ENCODE measurements around the gene RUNX1. TPM values are rescaled to one million over a fixed set of nuclear protein-coding genes. Genes with fewer than 3 reads are reported as not detected.

The RUNX1 gene
- total and polyA plus RNA-seq, 7 donors, result 8.7 to 230 (median 30.1) TPM

GRCh38 chr21:34921151-34921550 is 128.0 kb downstream of the RUNX1 start:
- ATAC-seq (no peak), DNase-seq (no peak)
- no peaks in the 10 kb centered on the region for H3K4me1 ChIP-seq
- TF ChIP-seq CTCF (IDR thresholded peaks at IDR 0.05), result no peak
- H3K36me3 ChIP-seq (ENCODE audit: insufficient read depth in 1 of 2, low read depth in 1 of 2), result no peaks in the 10 kb centered on the region
- H3K27me3 ChIP-seq (ENCODE audit: insufficient read depth in 3 of 3, low read length in 2 of 3), result no peaks in the 10 kb centered on the region
- no peaks in the 10 kb centered on the region for H3K9me3 ChIP-seq
- H3K4me3 ChIP-seq, result no peak overlapping the region
- H3K27ac ChIP-seq, result no peak overlapping the region
- intact Hi-C loops (cut with DNase I), result no loop called here

- WGBS, 3 donors, result 44 to 57% (median 53%) methylated on average over 6 of the region's 6 CpGs
- Histone ChIP-seq H3K9me3 (no peaks in the 10 kb centered on the region), H3K27ac (no peak overlapping the region), H3K36me3 (ENCODE audit: insufficient read depth in 1 of 2, low read depth in 1 of 2) (peaks cover 0 to 3% of the 10 kb centered on the region in 2 donors), H3K4me1 (no peaks in the 10 kb centered on the region), H3K4me3 (no peak overlapping the region), H3K27me3 (ENCODE audit: insufficient read depth in 3 of 3, low read length in 2 of 3) (no peaks in the 10 kb centered on the region)
- intact Hi-C loops (cut with DNase I), result no loop called here
- DNase-seq, result no peak
- ATAC-seq, result no peak
- no peak for TF ChIP-seq CTCF (IDR thresholded peaks at IDR 0.05)
These were observed 129.7 kb downstream of the RUNX1 start for GRCh38 chr21:34919406-34919805.

DNA sequence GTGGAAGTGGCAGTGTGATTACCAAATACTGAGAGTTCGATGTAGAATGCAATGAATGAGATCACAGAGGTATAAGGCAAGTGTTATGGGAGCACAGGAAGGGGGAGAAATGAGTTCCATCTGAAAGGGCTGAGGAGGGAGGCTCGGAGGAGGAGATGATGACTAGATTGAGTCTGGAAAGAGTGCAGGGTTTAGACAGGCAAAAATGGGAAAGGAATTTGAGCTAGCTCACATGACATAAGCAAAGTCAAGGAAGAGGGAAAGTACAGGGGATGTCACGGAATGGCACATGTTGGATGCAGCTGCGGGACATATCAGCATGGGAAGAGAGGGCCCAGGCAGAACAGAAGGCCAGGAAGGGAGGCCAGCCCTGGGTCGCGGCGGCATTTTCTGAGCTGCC is 132.7 kb downstream of the RUNX1 start:
- TF ChIP-seq CTCF (IDR thresholded peaks at IDR 0.05), result no peak
- intact Hi-C loops (cut with DNase I), result no loop called here
- Histone ChIP-seq H3K4me1 (no peaks in the 10 kb centered on the region), H3K36me3 (ENCODE audit: insufficient read depth in 1 of 2, low read depth in 1 of 2) (peaks cover 0 to 3% of the 10 kb centered on the region in 2 donors), H3K27ac (no peak overlapping the region), H3K27me3 (ENCODE audit: insufficient read depth in 3 of 3, low read length in 2 of 3) (no peaks in the 10 kb centered on the region), H3K9me3 (no peaks in the 10 kb centered on the region), H3K4me3 (no peak overlapping the region)
- no peak for ATAC-seq
- WGBS, 3 donors, result 67 to 78% (median 72%) methylated on average over 7 of the region's 7 CpGs
- DNase-seq, result no peak

DNA sequence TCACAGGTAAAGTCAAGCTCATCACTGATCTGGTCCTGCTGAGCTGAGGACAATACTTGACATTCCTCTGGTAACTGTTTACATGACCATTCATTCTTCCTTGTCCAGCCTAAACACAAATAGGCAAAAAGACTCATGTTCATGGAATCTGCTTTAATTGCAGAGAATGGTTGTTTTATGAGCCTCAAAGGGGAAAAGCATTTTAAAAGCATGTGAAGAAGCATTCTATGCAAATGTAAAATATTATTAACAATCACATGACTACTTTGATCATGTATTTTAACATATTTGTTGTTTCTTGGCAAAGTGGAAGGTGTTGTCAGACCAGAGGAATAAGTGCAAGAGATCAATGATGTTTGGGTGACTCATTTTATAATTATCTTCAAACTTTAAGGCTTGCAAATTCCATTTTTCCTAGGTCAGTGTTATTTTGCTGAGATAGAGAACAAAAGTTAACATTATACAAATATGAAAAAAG is 133.7 kb downstream of the RUNX1 start:
- intact Hi-C loops (cut with DNase I), result no loop called here
- peaks cover 0 to 3% of the 10 kb centered on the region in 2 donors for H3K36me3 ChIP-seq (ENCODE audit: insufficient read depth in 1 of 2, low read depth in 1 of 2)
- H3K4me3 ChIP-seq, result no peak overlapping the region
- DNase-seq (no peak), ATAC-seq (no peak)
- no peak overlapping the region for H3K27ac ChIP-seq
- no peaks in the 10 kb centered on the region for H3K27me3 ChIP-seq (ENCODE audit: insufficient read depth in 3 of 3, low read length in 2 of 3)
- TF ChIP-seq CTCF (IDR thresholded peaks at IDR 0.05), result no peak
- H3K4me1 ChIP-seq, result no peaks in the 10 kb centered on the region
- no peaks in the 10 kb centered on the region for H3K9me3 ChIP-seq

- peaks cover 0 to 3% of the 10 kb centered on the region in 2 donors for H3K36me3 ChIP-seq (ENCODE audit: insufficient read depth in 1 of 2, low read depth in 1 of 2)
- no peaks in the 10 kb centered on the region for H3K27me3 ChIP-seq (ENCODE audit: insufficient read depth in 3 of 3, low read length in 2 of 3)
- H3K9me3 ChIP-seq, result no peaks in the 10 kb centered on the region
- H3K27ac ChIP-seq, result no peak overlapping the region
- H3K4me1 ChIP-seq, result no peaks in the 10 kb centered on the region
- no peak for TF ChIP-seq CTCF (IDR thresholded peaks at IDR 0.05)
- 68 to 79% (median 76%) methylated on average over 3 of the region's 3 CpGs for WGBS, 3 donors
- ATAC-seq (peak in 3 of 4 donors; percentile 10 to 50 (median 18)), DNase-seq (no peak)
- intact Hi-C loops (cut with DNase I), result no loop called here
- H3K4me3 ChIP-seq, result no peak overlapping the region
These were observed 134.9 kb downstream of the RUNX1 start for GRCh38 chr21:34914239-34914638.

Data from psoas muscle (tissue), 8 donors.